OCI-LY3 (cell line): ENCODE results near the gene BPIFB6.

Experiments
- H2AFZ ChIP-seq: fragments of 200-600, 300-600 bp; shearing (Covaris generic); 2 replicates; pipeline ENCODE4 v1.6.0; 2014; ENCODE audit warnings: antibody characterized with exemption, low read depth, low read length
- H3K27ac ChIP-seq: fragments of 200-600, 300-600 bp; sonication (generic); 2 replicates; pipeline ENCODE4 v1.5.1; 2014; ENCODE audit warnings: mild to moderate bottlenecking, low read length, moderate library complexity, mixed read lengths
- H3K27me3 ChIP-seq: fragments of 200-600, 300-600 bp; sonication (generic); 2 replicates; pipeline ENCODE4 v1.6.1; 2014; ENCODE audit warnings: low read depth, low read length, mixed read lengths
- H3K36me3 ChIP-seq: fragments of 200-600, 300-600 bp; sonication (generic); replicated peaks from 2 replicates; pipeline ENCODE3; 2014; ENCODE audit warnings: low read depth, low read length, mixed read lengths
- H3K4me1 ChIP-seq: fragments of 300-600, 200-600 bp; sonication (generic); 2 replicates; pipeline ENCODE4 v1.6.1; 2014; ENCODE audit warnings: low read length, mixed read lengths
- H3K4me2 ChIP-seq: fragments of 200-600, 300-600 bp; sonication (generic); 2 replicates; pipeline ENCODE4 v1.6.1; 2014; ENCODE audit warnings: low read length, mixed read lengths
- H3K4me3 ChIP-seq: fragments of 300-600, 200-600 bp; sonication (generic); 2 replicates; pipeline ENCODE4 v1.5.1; 2014; ENCODE audit warnings: antibody characterized with exemption, mild to moderate bottlenecking, low read length, moderate library complexity
- H3K79me2 ChIP-seq: fragments of 300-600, 200-600 bp; shearing (Covaris generic); 2 replicates; pipeline ENCODE4 v1.6.1; 2014; ENCODE audit warnings: mild to moderate bottlenecking, low read length, mixed read lengths
- H3K9ac ChIP-seq: fragments of 300-600, 200-600 bp; shearing (Covaris generic); 2 replicates; pipeline ENCODE4 v1.6.0; 2014; ENCODE audit warnings: mild to moderate bottlenecking, low read length, moderate library complexity
- H3K9me3 ChIP-seq: fragments of 200-600, 300-600 bp; shearing (Covaris generic); 2 replicates; pipeline ENCODE4 v1.6.1; 2014; ENCODE audit warnings: low read length, mixed read lengths; ENCODE audit not compliant: insufficient read depth
- H4K20me1 ChIP-seq: fragments of 200-600, 300-600 bp; sonication (generic); 2 replicates; pipeline ENCODE4 v1.6.1; 2016; ENCODE audit warnings: low read length, mixed read lengths; ENCODE audit not compliant: insufficient read depth
- EZH2phosphoT487 ChIP-seq: fragments of 200-600 bp; shearing (Covaris generic); IDR thresholded peaks from 2 replicates; pipeline ENCODE4 v1.6.1; 2018; ENCODE audit warnings: antibody characterized with exemption, mixed run types, low read depth
- TF ChIP-seq, protein P1 (sequence below): fragments of 200-600, 300-600 bp; sonication (generic); IDR thresholded peaks from 2 replicates; pipeline ENCODE4 v1.5.1; 2014; ENCODE audit warnings: antibody characterized with exemption, low read length, low read depth

BPIFB6 gene

DNA sequence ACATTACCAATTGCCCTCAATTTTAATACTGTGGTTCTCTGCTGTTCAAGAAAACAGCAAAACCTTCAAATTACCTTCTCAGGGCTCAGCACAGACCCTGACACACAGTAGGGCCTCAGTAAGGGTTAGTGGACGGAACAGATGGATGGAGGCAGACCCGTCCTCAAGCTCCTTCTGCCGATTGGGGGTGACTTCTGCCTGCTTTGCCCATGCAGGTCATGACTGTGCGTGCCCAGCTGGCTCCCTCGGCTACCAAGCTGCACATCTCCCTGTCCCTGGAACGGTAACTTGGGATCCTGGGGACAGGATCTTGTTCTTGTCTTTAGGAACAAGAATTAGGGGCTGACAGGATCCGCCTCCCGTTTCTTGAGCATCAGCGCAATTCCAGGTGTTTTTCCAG, 38.2 kb downstream of the BPIFB6 start:
- H3K36me3 ChIP-seq, result no peaks in the 10 kb centered on the region
- H3K27me3 ChIP-seq, result peaks cover 18% of the 10 kb centered on the region
- no peak overlapping the region for H2AFZ ChIP-seq
- no peak for TF ChIP-seq EZH2phosphoT487
- TF ChIP-seq, protein P1, sequence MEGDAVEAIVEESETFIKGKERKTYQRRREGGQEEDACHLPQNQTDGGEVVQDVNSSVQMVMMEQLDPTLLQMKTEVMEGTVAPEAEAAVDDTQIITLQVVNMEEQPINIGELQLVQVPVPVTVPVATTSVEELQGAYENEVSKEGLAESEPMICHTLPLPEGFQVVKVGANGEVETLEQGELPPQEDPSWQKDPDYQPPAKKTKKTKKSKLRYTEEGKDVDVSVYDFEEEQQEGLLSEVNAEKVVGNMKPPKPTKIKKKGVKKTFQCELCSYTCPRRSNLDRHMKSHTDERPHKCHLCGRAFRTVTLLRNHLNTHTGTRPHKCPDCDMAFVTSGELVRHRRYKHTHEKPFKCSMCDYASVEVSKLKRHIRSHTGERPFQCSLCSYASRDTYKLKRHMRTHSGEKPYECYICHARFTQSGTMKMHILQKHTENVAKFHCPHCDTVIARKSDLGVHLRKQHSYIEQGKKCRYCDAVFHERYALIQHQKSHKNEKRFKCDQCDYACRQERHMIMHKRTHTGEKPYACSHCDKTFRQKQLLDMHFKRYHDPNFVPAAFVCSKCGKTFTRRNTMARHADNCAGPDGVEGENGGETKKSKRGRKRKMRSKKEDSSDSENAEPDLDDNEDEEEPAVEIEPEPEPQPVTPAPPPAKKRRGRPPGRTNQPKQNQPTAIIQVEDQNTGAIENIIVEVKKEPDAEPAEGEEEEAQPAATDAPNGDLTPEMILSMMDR, result no peak
- no peak overlapping the region for H3K9ac ChIP-seq
- no peaks in the 10 kb centered on the region for H3K79me2 ChIP-seq
- H3K9me3 ChIP-seq, result no peaks in the 10 kb centered on the region
- no peaks in the 10 kb centered on the region for H4K20me1 ChIP-seq
- H3K4me3 ChIP-seq, result no peak overlapping the region
- H3K4me2 ChIP-seq, result no peak overlapping the region
- no peak overlapping the region for H3K27ac ChIP-seq
- no peaks in the 10 kb centered on the region for H3K4me1 ChIP-seq

DNA sequence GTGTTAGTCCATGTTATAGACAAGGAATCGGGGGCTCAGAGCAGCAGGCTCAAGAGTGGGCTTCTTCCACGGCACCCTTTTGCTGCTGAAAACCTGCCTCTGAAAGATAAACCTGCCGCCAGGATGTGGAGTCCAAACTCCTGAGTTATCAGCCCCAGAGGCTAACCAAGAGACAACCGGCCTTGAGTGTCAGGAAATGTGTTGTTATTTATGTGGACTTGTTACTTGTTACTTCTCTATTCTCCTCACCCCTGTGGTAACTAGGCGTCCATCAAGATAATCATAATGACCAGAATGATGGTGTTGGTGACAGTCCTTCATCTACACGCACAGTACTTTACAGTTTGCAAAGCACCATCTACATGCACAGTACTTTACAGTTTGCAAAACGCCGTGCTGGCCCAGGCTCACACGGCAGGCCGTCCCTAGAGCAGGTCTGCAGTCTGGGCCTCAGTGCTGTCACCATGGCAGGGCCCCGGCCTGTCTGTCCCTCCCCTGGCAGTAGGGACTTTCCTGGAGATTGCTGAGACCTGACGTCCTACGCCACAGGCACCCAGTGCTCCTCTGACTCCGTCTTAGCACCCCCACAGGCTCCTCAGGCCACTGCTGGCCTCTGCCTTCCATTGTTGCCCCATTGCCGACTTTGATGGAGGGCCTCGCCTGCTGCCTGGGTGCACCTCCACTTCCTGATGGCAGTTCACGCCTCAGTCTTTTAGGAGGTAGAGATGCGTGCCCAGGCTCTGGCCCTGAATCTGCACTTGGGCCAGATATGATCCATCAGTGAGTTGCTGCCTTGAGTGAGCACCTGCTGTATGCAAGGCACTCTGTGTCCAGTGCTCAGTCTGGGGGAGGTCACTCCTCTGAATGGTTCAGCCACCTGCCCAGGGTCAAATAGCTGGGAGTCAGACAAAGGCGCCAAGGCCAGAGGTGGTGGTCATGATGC, 38.9 kb downstream of the BPIFB6 start:
- Histone ChIP-seq H3K9ac (no peak overlapping the region), H4K20me1 (no peaks in the 10 kb centered on the region), H3K36me3 (no peaks in the 10 kb centered on the region), H3K27me3 (peaks cover 25% of the 10 kb centered on the region), H3K4me1 (no peaks in the 10 kb centered on the region), H3K9me3 (no peaks in the 10 kb centered on the region), H2AFZ (no peak overlapping the region), H3K4me2 (no peak overlapping the region), H3K27ac (no peak overlapping the region), H3K4me3 (no peak overlapping the region), H3K79me2 (no peaks in the 10 kb centered on the region)
- no peak for TF ChIP-seq EZH2phosphoT487
- TF ChIP-seq, protein P1, result no peak

DNA sequence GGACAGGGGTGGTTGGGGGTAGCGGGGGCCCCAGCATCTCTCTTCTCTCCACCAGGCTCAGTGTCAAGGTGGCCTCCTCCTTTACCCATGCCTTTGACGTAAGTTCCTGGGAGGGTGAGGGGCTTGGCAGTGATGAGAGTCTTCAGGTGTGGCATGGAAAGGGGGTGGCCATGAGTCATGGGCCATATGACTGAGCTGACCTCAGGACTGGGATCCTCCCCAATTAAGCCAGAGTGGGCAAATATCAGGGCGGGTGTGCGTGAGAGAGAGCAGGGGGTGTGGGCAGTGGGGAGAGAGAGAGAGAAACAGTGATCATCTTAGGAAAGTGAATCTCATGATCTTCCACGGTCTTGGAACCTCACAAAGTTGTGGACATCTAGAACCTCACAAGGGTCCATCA, 39.8 kb downstream of the BPIFB6 start:
- no peak overlapping the region for H3K4me2 ChIP-seq
- TF ChIP-seq EZH2phosphoT487, result no peak
- TF ChIP-seq, protein P1, result no peak
- H3K36me3 ChIP-seq, result no peaks in the 10 kb centered on the region
- no peaks in the 10 kb centered on the region for H4K20me1 ChIP-seq
- H3K4me1 ChIP-seq, result no peaks in the 10 kb centered on the region
- no peak overlapping the region for H3K4me3 ChIP-seq
- H3K27me3 ChIP-seq, result peaks cover 33% of the 10 kb centered on the region
- no peak overlapping the region for H3K27ac ChIP-seq
- no peak overlapping the region for H2AFZ ChIP-seq
- H3K79me2 ChIP-seq, result no peaks in the 10 kb centered on the region
- H3K9me3 ChIP-seq, result no peaks in the 10 kb centered on the region
- no peak overlapping the region for H3K9ac ChIP-seq

DNA sequence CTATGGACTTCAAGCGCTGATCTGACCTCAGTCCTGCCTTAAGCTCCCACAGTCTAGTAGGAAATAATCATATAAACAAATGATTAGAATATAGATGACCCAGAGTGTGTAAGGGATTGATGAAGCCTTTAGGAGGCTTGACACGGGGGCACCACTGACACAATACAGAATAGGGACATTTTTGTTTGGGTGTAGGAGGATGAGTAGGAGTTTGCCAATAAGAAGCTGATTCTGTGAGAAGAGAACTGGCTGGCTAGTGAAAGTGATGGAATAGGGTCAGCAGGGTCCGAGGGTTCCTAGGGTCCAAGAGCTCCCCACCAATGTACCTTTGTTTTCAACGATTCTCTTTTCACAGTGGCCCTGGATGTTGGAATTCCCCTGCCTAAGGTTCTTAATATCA, 40.9 kb downstream of the BPIFB6 start:
- TF ChIP-seq, protein P1, result no peak
- TF ChIP-seq EZH2phosphoT487, result no peak
- Histone ChIP-seq H2AFZ (no peak overlapping the region), H3K4me2 (no peak overlapping the region), H3K4me1 (no peaks in the 10 kb centered on the region), H3K9ac (no peak overlapping the region), H3K79me2 (no peaks in the 10 kb centered on the region), H3K9me3 (no peaks in the 10 kb centered on the region), H3K27me3 (peaks cover 38% of the 10 kb centered on the region), H3K27ac (no peak overlapping the region), H4K20me1 (no peaks in the 10 kb centered on the region), H3K36me3 (no peaks in the 10 kb centered on the region), H3K4me3 (no peak overlapping the region)
